NCI-H1436 (cell line): Measurements from ENCODE around the gene TBC1D22B.
A peak's percentile ranks its signal among the peaks of the same experiment; 100 is the strongest.

Source experiments
- DNase-seq: peaks from one replicate; lab custom pipeline; 2025; lab: John Stamatoyannopoulos, UW

TBC1D22B gene

DNA sequence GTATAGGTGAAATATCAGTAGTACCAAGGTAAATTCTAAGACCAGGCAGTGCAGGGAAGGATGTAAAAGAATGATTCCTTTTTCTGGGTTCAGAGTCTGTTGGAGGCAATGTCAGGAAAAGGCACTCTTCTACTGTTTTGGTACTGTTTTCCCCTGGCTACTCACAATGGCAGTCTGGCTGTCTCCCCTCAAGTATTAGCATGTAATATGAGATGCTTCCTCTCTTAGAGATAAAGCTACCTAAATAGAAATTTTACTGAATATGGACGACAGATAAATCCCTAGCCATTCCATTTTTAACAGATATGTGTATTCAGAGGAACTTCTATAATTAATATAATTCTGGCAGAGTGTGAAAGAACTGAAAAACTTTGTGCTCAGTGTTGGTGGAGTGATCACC lies 99.7 kb downstream of the TBC1D22B start:
- no peak for DNase-seq

DNA sequence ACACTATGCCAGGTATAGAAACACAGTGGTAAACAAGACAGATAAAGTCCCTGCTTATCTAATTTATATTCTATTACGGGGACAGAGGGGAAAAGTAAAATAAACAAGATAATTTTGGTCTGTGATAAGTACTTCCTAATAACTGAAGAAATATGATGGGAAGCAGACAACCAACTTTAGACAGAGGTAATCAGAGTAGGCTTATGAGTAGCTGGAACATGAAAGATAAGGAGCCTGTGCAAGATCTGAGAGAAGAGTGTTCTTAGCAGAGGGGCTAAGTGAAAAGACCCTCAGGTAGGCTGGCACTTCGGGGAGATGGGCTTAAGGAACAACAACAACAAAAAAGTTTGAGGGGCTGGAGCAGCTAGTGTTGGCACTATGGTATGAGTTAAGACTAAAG lies 100.3 kb downstream of the TBC1D22B start:
- DNase-seq, result no peak

DNA sequence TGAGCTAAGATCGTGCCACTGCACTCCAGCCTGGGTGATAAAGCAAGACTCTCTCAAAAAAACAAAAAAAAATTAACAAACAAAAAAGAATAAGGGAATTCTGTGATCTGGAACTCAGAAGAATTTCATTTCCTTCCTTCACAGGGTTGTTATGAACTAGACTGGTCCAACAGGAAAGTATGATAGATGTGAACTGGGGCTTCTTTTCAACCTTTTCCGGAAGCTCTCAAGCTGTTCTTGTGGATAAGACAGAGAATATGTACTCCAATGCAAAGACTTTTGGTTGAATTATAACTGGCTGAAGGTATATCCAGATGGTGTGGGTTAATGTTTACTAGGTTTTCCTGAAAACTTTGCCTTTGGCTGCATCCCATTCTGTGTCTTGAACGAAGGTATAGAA lies 101.5 kb downstream of the TBC1D22B start:
- no peak for DNase-seq

DNA sequence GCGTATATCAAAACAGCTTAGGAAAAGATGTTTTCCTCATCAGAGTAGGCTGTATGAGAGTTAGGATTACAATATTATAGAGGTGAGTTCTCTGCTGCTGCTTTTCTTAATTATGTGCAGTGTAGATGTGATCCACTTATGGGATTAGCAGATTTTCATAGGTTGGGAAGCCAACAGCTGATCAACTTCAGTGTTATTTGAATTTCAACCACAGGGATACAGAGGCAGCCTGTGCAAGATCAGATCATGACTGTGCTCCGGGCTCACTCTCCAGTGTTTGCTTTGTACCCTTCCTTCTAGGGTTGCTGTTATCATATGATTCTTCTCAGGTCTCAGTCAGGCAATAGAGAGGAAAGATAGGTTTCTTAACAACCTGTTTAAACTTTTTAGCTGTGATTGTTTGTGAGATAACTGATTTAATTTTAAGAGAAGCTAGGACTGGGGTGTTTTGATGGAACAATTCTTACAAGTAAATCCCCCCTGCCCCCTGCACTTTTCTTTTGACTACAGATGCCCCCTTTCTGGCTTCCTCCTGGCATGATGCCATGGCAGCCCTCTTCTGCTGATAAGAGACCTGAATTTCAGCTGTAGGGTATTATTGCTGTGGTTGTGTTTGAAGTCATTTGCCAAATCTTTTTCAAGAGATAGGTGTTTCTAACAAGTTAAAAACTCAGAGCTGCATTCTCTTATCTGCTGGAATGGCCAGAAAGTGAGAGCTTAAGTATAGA lies 104.7 kb downstream of the TBC1D22B start:
- no peak for DNase-seq

DNA sequence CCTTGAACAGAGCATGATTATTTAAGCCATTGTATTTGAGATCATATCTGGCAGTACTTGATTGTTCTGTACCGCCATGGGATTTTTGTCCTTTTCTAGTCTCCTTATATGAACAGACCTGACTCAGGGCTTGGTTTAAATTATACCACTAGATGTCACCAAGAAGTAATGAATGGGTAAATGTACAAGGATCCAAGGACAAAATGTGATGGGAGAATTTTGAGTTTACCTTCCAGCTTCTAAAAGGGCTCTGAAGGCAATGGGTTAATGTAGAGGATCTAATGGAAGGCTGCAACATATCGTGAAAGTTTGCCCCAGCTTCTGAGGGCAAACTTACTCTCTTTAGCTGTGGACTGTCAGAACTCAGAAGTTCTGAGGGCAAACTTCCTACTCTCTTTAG lies 108.2 kb downstream of the TBC1D22B start:
- DNase-seq, result no peak

DNA sequence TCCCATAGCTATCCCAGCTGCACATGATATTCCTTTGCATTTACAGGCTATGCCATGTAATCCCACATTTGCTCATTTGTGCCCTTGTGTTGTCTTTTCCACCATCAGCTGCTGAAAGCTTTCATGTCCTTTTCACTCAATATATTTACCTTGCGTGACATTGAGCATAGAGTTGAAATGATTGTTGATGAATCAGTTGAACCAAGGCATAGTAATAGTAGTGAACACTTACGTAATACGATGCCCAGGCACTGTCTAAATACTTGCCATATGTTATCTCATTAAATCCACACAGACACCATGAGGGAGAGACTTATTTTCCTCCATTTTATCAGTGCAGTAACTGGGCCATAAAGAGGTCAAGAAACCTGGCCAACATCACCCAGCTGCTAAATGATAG lies 109.3 kb downstream of the TBC1D22B start:
- no peak for DNase-seq

DNA sequence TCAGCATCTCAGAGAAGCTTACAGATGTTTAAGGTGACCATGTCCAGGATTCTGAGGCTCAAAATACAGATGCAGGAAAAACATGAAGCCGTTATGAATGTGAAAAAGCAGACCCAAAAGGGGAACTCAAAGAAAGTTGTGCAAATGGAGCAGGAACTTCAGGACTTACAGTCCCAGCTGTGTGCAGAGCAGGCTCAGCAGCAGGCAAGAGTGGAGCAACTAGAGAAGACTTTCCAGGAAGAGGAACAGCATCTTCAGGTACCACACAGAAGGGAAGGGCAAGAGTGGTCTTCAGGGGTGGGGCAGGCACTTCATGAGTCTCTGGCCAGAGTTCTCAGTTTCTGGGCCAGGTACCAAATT lies 111.4 kb downstream of the TBC1D22B start:
- DNase-seq, result no peak

DNA sequence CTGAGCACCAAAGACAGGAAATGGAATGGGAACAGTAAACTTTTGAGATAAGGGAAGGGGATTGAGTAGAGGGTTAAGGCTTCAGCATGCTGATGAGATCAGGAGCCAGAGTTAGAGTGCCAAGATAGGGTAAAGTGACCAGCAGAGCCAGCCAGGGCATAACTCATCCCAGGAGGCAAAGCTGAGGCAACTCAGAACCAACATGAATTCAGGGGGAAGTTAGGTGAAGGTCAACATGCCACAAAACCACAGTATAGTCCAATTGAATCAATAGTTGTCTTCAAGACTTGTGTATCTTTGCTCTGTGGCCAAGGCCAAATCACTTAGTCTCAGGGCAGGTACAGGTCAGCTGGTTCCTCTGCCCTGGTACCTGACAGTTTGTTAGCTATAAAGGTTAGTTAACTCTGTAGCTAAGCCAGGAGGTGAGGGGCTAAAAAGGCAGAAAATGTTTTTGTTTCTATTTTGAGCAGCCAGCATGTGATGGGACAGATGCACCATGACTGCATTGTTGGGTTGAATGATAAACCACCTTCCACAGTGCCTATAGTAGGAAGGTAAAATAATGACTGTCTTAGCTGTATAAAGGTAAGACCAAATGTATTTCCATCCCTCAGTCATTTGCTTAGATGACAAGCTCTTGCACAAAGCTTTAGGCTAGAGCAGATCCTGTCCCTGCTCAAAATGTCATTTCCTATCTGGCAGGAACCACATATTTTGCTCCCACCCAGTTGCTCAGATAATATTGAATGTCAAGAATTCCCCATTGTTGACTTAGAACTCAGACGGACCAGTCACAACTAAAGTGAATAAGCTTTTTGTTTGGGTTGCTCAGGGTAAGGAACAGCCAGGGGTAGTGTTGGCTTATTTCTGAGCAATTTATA lies 112.0 kb downstream of the TBC1D22B start:
- DNase-seq, result no peak

DNA sequence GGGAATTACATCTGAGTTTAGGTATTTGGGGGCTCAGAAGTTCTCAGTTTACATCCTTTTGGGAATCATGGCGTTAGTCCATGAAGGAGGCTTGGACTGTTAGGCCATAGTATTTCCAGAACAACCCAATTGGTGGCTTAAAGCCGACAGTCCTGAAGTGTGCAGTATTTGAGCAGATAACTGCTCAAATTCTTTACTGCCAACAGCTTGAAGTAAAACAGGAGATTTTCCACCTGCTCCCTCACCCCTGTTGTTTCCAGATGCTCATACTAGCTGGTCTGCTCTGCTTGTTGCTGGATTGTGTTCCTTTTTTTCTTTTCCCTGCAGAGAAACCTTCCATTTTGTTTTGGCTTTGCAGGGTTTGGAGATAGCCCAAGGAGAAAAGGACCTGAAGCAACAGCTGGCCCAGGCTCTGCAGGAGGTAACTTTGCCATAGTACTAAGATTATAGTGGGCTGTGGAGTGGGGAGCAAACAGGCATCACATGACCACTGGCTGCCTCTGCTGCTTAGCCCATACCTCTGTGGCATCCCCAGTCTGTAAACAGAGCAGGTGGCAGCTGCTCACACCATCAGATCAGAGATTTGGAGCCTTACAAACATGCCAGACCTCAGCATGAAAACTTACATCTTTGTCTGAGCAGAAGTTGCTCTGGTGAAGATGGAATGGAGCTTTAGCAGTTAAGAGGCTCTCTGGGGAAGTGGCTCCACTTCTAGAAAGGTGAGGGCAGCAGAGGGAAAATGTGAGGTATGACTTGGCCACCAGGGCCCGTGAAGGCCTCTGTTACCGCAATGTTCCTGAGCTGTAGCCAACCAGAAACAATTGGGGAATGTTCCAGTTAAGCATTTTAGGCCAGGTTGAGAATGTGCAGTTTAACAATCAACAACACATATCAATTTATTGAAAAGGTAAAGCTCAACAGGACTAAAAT lies 113.8 kb downstream of the TBC1D22B start:
- DNase-seq, result no peak

DNA sequence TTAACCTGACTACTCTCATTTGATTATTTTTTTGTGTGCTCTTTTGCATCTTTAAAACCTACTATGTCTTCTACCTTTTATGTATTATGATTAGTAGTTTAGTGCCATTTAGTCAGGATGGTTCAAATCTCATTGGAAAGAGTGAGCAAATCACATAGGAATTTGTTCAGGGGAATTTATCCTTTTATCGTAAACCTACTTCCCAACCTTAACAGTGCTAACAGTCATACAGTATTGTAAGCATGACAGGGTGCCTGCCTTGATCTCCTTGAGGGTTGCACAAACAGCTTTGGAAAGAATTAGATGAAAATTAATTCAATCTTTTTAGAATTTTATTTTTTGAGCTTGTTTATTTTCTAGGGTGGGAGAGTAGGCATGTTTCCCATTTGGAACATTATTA lies 114.5 kb downstream of the TBC1D22B start:
- no peak for DNase-seq

DNA sequence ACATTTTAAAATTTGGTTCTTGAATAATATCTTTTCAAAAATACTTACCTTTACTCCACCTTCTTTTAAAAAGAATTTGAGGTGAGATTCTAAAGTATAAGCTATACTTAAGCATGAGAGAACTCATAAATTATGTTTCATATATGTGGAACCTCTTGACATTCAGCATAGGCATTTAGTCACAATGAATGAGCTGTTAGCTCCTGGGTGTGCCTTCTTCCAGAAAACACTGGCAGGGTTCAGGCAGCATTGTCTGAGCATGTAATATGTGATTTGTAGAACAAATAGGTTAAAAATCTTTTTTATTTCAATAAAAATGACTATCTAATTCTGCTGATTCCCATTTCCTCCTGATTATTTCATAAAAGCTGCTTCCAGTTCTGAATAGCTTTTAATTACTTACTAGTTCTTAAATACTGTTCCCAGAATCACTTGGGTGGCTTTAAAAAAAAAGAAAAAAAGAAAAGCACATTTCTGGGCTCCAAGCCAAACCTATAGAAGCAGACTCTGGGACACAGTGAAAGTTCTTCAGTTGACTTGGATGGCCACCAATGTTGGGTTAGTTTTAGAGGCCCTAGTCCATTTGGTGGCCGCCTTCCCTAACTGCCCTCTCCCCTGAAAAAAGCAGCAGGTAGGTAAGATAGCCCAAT lies 116.4 kb downstream of the TBC1D22B start:
- no peak for DNase-seq

DNA sequence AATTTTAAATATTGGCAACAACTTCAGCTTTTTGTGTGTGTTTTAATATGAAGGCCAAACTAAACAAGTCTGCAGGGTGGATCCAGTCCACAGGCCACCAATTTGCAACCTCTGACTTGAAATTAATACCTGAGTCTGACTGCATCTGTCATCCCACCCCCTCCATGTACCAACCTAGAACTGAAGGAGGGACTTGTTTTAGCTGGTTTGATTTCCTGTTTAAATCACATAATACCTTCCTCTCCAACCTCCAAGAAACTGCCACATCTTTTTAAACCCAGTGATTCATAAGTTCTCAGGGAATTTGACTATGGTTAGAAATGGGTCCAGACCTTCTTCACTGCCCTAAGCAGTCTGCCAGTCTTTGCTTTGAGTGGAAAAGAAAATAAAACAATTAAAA lies 117.8 kb downstream of the TBC1D22B start:
- no peak for DNase-seq

DNA sequence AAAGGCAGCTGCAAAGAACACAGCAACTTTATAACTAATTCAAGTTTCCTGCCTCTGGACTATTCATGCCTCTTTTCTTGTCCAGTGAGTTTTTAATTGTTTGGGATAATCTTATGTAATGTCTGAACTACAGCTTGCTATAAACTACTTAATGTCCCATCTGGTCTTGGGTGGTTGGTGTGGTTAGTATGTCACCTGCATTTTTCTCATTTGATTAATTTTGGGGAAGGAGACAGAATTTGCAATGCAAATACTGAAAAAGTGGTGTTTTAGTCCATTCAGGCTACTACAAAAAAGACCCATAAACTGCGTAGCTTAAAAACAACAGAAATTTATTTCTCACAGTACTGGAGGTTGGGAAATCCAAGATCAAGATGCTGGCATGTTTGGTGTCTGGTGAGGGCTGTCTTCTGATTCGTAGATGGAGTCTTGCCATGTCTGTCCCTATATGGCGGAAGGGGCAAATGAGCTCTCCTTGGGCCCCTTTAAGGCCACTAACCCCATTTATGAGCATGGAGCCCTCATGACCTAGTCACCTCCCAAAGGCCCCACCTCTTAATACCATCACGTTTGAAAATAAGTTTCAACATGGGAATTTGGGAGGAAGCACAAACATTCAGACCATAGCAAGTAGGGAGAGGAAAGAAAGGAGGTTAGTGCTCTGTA lies 118.6 kb downstream of the TBC1D22B start:
- DNase-seq, result no peak

DNA sequence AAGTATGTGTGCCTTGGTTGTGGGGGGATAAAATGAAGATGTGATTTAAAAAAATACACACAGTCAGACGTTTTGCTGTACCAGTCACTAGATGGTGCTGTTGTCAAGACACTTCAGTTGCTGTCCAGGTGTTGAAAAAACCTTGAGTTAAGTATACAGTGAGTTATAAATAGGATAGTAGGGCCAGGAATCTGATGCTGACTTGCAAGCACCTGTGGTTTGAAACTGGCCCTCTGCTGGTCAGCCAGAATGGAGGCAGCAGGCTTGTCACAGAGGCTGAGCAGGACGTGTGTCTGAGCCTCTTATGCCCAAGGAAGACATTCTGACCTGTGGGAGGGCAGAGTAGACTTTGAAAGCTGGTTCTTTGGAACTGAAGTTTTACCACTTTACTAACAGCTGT lies 124.0 kb downstream of the TBC1D22B start:
- DNase-seq, result peak; percentile 39
